HCT116 (cell line): ENCODE results near the gene SMIM3.

ENCODE experiments used
- EZH2 ChIP-seq: fragments of 200-600 bp; sonication (generic); IDR thresholded peaks from 2 replicates; pipeline ENCODE4 v1.6.1; 2017; ENCODE audit warnings: antibody characterized with exemption, mixed run types
- FOSL1 ChIP-seq: IDR thresholded peaks from 2 replicates; pipeline ENCODE4 v1.6.1; 2012; ENCODE audit warnings: low read depth
- POLR2A ChIP-seq: IDR thresholded peaks from 2 replicates; pipeline ENCODE4 v1.7.0; 2011; ENCODE audit warnings: borderline replicate concordance; ENCODE audit not compliant: insufficient read depth, insufficient read length; ENCODE audit errors: extremely low read depth
- YY1 ChIP-seq: IDR thresholded peaks from 2 replicates; pipeline ENCODE4 v1.6.1; 2011; ENCODE audit warnings: low read length, low read depth, moderate library complexity, mild to moderate bottlenecking; ENCODE audit not compliant: insufficient replicate concordance; ENCODE audit errors: extremely low read depth
- ZFX ChIP-seq: fragments of 450-650 bp; IDR thresholded peaks from 2 replicates; pipeline ENCODE4 v1.6.1; 2017
- ZNF274 ChIP-seq: fragments of 200-500 bp; sonication (Bioruptor generic); IDR thresholded peaks from 2 replicates; pipeline ENCODE4 v1.6.1; 2014; ENCODE audit warnings: mild to moderate bottlenecking, low read depth, low read length, inconsistent platforms
- TF ChIP-seq, protein P1 (sequence below), 3 experiments: fragments of 200-600 bp in 1 of 3; sonication (generic) in 1 of 3; IDR thresholded peaks in 2 of 3; conservative IDR thresholded peaks in 1 of 3; 2 replicates each; pipeline ENCODE4 v1.5.1; 2012 to 2017; ENCODE audit warnings: low read depth in 2 of 3, low read length in 2 of 3, antibody characterized with exemption in 1 of 3, borderline replicate concordance in 1 of 3, control low read depth in 1 of 3, mild to moderate bottlenecking in 1 of 3, mixed read lengths in 1 of 3, mixed run types in 1 of 3, moderate library complexity in 1 of 3; ENCODE audit not compliant: insufficient read depth in 1 of 3
- TF ChIP-seq, protein P2 (sequence below): IDR thresholded peaks from 2 replicates; pipeline ENCODE4 v1.6.1; 2011; ENCODE audit warnings: mild to moderate bottlenecking, low read length, moderate library complexity; ENCODE audit not compliant: insufficient replicate concordance; ENCODE audit errors: extremely low read depth

DNA sequence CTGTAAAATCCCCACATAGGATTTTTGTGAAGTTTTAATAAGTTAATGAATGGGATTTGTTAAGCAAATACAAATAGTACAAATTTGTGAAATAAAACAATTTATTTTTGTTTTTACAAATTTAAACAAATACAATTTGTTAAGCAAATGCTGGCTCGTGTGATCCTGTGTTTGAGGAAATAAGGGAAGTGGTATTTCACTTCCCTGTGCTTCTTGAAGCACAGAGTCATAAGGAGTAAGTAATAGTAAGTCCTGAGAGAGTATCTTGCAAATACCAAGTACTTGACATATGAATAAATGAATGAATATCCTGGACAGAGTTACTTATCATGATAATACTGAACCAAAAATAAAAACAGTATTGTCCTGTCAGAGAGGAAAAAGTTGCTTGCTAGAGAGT is 9.1 kb downstream of the SMIM3 start:
- TF ChIP-seq, protein P1, sequence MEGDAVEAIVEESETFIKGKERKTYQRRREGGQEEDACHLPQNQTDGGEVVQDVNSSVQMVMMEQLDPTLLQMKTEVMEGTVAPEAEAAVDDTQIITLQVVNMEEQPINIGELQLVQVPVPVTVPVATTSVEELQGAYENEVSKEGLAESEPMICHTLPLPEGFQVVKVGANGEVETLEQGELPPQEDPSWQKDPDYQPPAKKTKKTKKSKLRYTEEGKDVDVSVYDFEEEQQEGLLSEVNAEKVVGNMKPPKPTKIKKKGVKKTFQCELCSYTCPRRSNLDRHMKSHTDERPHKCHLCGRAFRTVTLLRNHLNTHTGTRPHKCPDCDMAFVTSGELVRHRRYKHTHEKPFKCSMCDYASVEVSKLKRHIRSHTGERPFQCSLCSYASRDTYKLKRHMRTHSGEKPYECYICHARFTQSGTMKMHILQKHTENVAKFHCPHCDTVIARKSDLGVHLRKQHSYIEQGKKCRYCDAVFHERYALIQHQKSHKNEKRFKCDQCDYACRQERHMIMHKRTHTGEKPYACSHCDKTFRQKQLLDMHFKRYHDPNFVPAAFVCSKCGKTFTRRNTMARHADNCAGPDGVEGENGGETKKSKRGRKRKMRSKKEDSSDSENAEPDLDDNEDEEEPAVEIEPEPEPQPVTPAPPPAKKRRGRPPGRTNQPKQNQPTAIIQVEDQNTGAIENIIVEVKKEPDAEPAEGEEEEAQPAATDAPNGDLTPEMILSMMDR (IDR thresholded peaks at IDR 0.05 in 2 of 3, conservative IDR thresholded peaks at IDR 0.05 in 1 of 3; ENCODE audit: borderline replicate concordance in 1 of 3, insufficient read depth in 1 of 3, low read depth in 2 of 3, low read length in 2 of 3), result no peak
- TF ChIP-seq POLR2A (no peak), FOSL1 (no peak), ZFX (no peak), ZNF274 (no peak), YY1 (no peak), EZH2 (no peak)
- TF ChIP-seq, protein P2, sequence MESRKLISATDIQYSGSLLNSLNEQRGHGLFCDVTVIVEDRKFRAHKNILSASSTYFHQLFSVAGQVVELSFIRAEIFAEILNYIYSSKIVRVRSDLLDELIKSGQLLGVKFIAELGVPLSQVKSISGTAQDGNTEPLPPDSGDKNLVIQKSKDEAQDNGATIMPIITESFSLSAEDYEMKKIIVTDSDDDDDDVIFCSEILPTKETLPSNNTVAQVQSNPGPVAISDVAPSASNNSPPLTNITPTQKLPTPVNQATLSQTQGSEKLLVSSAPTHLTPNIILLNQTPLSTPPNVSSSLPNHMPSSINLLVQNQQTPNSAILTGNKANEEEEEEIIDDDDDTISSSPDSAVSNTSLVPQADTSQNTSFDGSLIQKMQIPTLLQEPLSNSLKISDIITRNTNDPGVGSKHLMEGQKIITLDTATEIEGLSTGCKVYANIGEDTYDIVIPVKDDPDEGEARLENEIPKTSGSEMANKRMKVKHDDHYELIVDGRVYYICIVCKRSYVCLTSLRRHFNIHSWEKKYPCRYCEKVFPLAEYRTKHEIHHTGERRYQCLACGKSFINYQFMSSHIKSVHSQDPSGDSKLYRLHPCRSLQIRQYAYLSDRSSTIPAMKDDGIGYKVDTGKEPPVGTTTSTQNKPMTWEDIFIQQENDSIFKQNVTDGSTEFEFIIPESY, result no peak
